Gastroesophageal sphincter (tissue), 4 donors: ENCODE data around the gene ARHGEF11. TPM values are rescaled to one million over a fixed set of nuclear protein-coding genes. Genes with fewer than 3 reads are reported as not detected.

ENCODE experiments used
- ATAC-seq: fragments of 150-250 bp; one replicate; pipeline ENCODE4 v1.9.1; 2016; ENCODE audit warnings: mild to moderate bottlenecking, moderate library complexity
- H3K27ac ChIP-seq, 4 donors: fragments of 200-600 bp; sonication (generic) in 3 of 4; 1 replicate in 3 of 4; 2 replicates in 1 of 4; pipeline ENCODE4 v1.5.1; 2016 to 2019
- H3K27me3 ChIP-seq: fragments of 200-600 bp; sonication (generic); one replicate; pipeline ENCODE4 v1.5.1; 2019
- H3K36me3 ChIP-seq, 2 donors: fragments of 200-600 bp; sonication (generic); one replicate each; pipeline ENCODE4 v1.5.1; 2019; ENCODE audit warnings: control low read depth in 1 of 2
- H3K4me1 ChIP-seq, 3 donors: fragments of 200-600 bp; sonication (generic); 1 replicate in 2 of 3; 2 replicates in 1 of 3; pipeline ENCODE4 v1.5.1; 2016 to 2019; ENCODE audit warnings: control low read depth in 2 of 3
- H3K4me3 ChIP-seq, 2 donors: fragments of 200-600 bp; sonication (generic); one replicate each; pipeline ENCODE4 v1.5.1; 2019; ENCODE audit warnings: mild to moderate bottlenecking in 1 of 2, moderate library complexity in 1 of 2
- H3K9me3 ChIP-seq, 3 donors: fragments of 200-600 bp; sonication (generic); one replicate each; pipeline ENCODE4 v1.5.1; 2017 to 2019; ENCODE audit warnings: control low read depth in 2 of 3
- CTCF ChIP-seq, 4 experiments: fragments of 200-600 bp in 2 of 4; fragments of 450-650 bp in 2 of 4; sonication (generic) in 1 of 4; IDR thresholded peaks; one replicate each; pipeline ENCODE4 v1.5.1; 2017 to 2019; ENCODE audit warnings: antibody characterized with exemption in 4 of 4, mild to moderate bottlenecking in 2 of 4, moderate library complexity in 2 of 4
- EP300 ChIP-seq: sonication (generic); formaldehyde crosslinking; IDR thresholded peaks from one replicate; pipeline ENCODE4 v1.6.1; 2017; ENCODE audit warnings: antibody characterized with exemption, mild to moderate bottlenecking
- POLR2A ChIP-seq, 2 donors: fragments of 450-650 bp; IDR thresholded peaks; one replicate each; pipeline ENCODE4 v1.6.1; 2017; ENCODE audit warnings: antibody characterized with exemption in 2 of 2, mild to moderate bottlenecking in 2 of 2, moderate library complexity in 1 of 2
- POLR2AphosphoS5 ChIP-seq: sonication (generic); formaldehyde crosslinking; IDR thresholded peaks from one replicate; pipeline ENCODE4 v1.6.1; 2017; ENCODE audit warnings: antibody characterized with exemption
- WGBS, 2 donors: methylation state at CpG; one replicate each; pipeline ENCODE4 v1.1.5; 2018; ENCODE audit warnings: low coverage in 1 of 2; 5-methylcytosine and 5-hydroxymethylcytosine counted together
- total RNA-seq, 4 donors: library from RNA; depleted of rRNA; stranded (reverse); fragments of >200 nt; gene quantifications; one replicate each; pipeline ENCODE4 v1.1.0, GENCODE V29; 2016

The ARHGEF11 gene
- total RNA-seq, 4 donors from 2014 or later, result 28.5 to 51.7 (median 37.3) TPM

GRCh38 chr1:157091186-157091585 is 45.6 kb upstream of the ARHGEF11 start:
- 100% methylated on average over 2 of the region's 4 CpGs; no CpG with 5 or more reads in 1 of the 2 donors for WGBS, 2 donors
- peaks cover 7% of the 10 kb centered on the region for H3K27me3 ChIP-seq
- TF ChIP-seq EP300 (no peak), POLR2AphosphoS5 (no peak), CTCF (IDR thresholded peaks at IDR 0.05) (no peak), POLR2A (IDR thresholded peaks at IDR 0.05) (no peak)
- ATAC-seq, result no peak
- no peaks in the 10 kb centered on the region for H3K36me3 ChIP-seq
- H3K9me3 ChIP-seq, result no peaks in the 10 kb centered on the region
- H3K27ac ChIP-seq, result no peak overlapping the region
- H3K4me1 ChIP-seq, result peaks cover 0 to 15% (median 5%) of the 10 kb centered on the region in 3 donors
- no peak overlapping the region for H3K4me3 ChIP-seq

GRCh38 chr1:157090771-157091170 is 45.2 kb upstream of the ARHGEF11 start:
- H3K4me3 ChIP-seq, result no peak overlapping the region
- no CpG with 5 or more reads among the region's 3 CpGs for WGBS, 2 donors
- no peak overlapping the region for H3K27ac ChIP-seq
- ATAC-seq, result no peak
- peaks cover 7% of the 10 kb centered on the region for H3K27me3 ChIP-seq
- no peak for TF ChIP-seq CTCF (IDR thresholded peaks at IDR 0.05)
- TF ChIP-seq EP300, result no peak
- TF ChIP-seq POLR2AphosphoS5, result no peak
- TF ChIP-seq POLR2A (IDR thresholded peaks at IDR 0.05), result no peak
- no peaks in the 10 kb centered on the region for H3K9me3 ChIP-seq
- no peaks in the 10 kb centered on the region for H3K36me3 ChIP-seq
- H3K4me1 ChIP-seq, result peaks cover 0 to 15% (median 5%) of the 10 kb centered on the region in 3 donors

- peak; percentile 81 for ATAC-seq
- Histone ChIP-seq H3K9me3 (no peaks in the 10 kb centered on the region), H3K36me3 (no peaks in the 10 kb centered on the region), H3K4me3 (no peak overlapping the region), H3K4me1 (peaks cover 0 to 15% (median 5%) of the 10 kb centered on the region in 3 donors), H3K27ac (no peak overlapping the region), H3K27me3 (peaks cover 7% of the 10 kb centered on the region)
- no peak for TF ChIP-seq POLR2AphosphoS5
- peak; percentile 86 to 97 (median 94) for TF ChIP-seq CTCF (IDR thresholded peaks at IDR 0.05)
- 20% methylated on average over 1 of the region's 10 CpGs; no CpG with 5 or more reads in 1 of the 2 donors for WGBS, 2 donors
Observed at GRCh38 chr1:157090196-157090647, 44.7 kb upstream of the ARHGEF11 start.

- Histone ChIP-seq H3K4me1 (peaks cover 0 to 15% (median 5%) of the 10 kb centered on the region in 3 donors), H3K36me3 (no peaks in the 10 kb centered on the region), H3K9me3 (no peaks in the 10 kb centered on the region), H3K4me3 (no peak overlapping the region), H3K27me3 (peaks cover 7% of the 10 kb centered on the region), H3K27ac (no peak overlapping the region)
- WGBS, 2 donors, result 89% methylated on average over 2 of the region's 9 CpGs; no CpG with 5 or more reads in 1 of the 2 donors
- no peak for TF ChIP-seq CTCF (IDR thresholded peaks at IDR 0.05)
- TF ChIP-seq POLR2A (IDR thresholded peaks at IDR 0.05), result no peak
- no peak for TF ChIP-seq EP300
- no peak for TF ChIP-seq POLR2AphosphoS5
- no peak for ATAC-seq
Observed at GRCh38 chr1:157089789-157090188, 44.2 kb upstream of the ARHGEF11 start.

GRCh38 chr1:157088607-157089006 is 43.1 kb upstream of the ARHGEF11 start:
- peaks cover 7% of the 10 kb centered on the region for H3K27me3 ChIP-seq
- H3K4me3 ChIP-seq, result no peak overlapping the region
- H3K4me1 ChIP-seq, result peaks cover 0 to 15% (median 5%) of the 10 kb centered on the region in 3 donors
- H3K27ac ChIP-seq, result no peak overlapping the region
- ATAC-seq, result no peak
- H3K36me3 ChIP-seq, result no peaks in the 10 kb centered on the region
- TF ChIP-seq EP300 (no peak), POLR2A (IDR thresholded peaks at IDR 0.05) (no peak), POLR2AphosphoS5 (no peak), CTCF (IDR thresholded peaks at IDR 0.05) (no peak)
- H3K9me3 ChIP-seq, result no peaks in the 10 kb centered on the region
